NOMO-1 treated with DMSO at 0.1 percent for 48 hours (cell line): ENCODE results near the gene VPS41.
A peak's percentile ranks its signal among the peaks of the same experiment; 100 is the strongest.
"Not testable (repeated sequence)": the region's sequence is repeated elsewhere in the genome, so short reads cannot be mapped to it uniquely, and the experiment has no call there.

Source experiments
- DNase-seq: peaks from one replicate; lab custom pipeline; 2025; ENCODE audit not compliant: unreplicated experiment; lab: John Stamatoyannopoulos, UW

VPS41 gene

DNA sequence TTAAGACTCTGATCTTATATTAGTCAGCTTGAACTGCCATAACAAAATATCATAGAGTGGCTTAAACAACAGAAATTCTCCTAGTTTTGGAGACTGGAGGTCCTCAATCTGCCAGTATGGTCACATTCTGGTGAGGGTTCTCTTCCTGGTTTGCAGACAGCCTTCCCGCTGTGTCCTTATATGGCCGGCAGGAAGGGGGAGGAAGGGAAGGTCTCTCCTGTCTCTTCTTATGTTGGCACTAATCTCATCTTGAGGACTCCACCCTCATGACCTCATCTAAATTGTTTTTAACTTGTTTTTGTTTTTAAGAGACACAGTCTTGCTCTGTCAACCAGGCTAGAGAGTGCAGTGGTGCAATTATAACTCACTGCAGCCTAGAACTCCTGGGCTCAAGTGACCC lies 53.1 kb downstream of the VPS41 start:
- no peak for DNase-seq

DNA sequence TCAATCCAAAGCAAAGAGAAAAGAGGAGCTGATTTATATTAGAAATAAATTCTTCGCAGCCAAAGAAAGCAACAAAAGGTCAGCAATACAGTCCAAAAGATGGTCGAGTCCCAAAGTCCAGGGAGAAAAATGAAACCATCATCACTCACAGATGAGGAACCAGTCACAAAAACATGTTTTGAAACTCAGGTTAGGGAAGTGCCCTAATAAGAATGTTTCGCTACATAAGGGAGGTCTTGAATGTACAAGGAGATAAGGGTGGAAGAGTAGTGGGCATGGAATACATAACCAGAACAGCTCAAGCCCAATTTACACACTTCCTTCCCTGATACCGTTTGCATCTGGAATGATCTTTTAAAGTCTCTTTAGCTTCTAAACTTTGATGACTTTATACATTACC lies 53.6 kb downstream of the VPS41 start:
- peak; percentile 40 for DNase-seq

- DNase-seq = not testable (repeated sequence)
These were observed 54.0 kb downstream of the VPS41 start for GRCh38 chr7:38854947-38855346.

DNA sequence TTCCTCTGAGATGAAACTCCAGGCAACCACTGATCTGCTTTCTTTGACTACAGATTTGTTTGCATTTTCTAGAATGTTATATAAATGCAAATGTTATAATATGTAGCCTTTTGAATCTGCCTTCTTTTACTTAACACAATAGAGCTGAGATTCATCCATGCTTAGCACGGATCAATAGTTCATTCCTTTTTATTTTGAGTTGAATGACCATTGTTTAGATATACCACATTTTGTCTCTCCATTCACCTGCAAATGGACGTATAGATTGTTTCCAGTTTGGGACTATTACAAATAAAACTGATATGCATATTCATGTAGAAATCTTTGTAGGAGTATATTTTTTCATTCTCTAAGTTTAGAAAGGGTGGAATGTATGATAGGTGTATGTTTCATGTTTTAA lies 57.7 kb downstream of the VPS41 start:
- no peak for DNase-seq

GRCh38 chr7:38846280-38846679 lies 62.7 kb downstream of the VPS41 start:
- DNase-seq = no peak

GRCh38 chr7:38844952-38845563 lies 63.9 kb downstream of the VPS41 start:
- DNase-seq = no peak

DNA sequence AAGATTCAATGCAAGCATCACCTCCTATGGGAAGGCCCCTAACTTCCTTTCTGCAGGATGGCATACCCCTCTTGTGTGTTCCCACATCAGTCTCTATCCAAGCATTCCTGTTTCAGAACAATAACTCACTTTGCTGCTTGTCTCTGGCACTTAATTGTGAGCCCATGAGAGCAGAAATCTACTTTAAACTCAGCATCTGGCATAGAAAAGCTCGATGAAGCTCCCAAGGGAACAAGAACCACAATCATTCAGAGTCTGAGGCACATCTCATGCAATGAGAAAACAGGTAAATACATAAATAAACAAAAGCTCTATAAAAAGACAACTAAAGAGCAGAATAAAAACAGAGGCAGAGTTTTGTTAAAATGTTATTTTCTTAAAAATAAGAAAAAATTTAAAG lies 66.2 kb downstream of the VPS41 start:
- DNase-seq = no peak

GRCh38 chr7:38840736-38841460 lies 68.1 kb downstream of the VPS41 start:
- DNase-seq = no peak

DNA sequence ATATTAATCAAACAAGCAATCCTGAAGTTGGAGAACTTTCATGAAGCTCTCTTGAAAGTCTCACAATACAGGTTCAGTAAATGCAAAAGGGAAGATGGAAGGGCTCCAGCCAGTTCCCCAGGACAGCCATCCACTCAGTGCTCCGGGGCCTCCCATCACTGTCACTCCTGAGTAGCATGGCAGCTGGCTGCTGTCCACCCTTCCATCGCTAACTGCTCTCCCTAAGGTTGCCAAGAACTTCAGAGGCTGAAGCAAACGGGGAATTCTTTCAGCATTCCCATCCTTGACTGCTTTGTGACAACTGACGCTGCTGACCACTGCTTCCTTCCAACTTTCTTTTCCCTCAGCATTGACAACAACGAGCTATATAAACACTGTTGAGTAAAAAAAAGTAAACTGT lies 69.1 kb downstream of the VPS41 start:
- no peak for DNase-seq

DNA sequence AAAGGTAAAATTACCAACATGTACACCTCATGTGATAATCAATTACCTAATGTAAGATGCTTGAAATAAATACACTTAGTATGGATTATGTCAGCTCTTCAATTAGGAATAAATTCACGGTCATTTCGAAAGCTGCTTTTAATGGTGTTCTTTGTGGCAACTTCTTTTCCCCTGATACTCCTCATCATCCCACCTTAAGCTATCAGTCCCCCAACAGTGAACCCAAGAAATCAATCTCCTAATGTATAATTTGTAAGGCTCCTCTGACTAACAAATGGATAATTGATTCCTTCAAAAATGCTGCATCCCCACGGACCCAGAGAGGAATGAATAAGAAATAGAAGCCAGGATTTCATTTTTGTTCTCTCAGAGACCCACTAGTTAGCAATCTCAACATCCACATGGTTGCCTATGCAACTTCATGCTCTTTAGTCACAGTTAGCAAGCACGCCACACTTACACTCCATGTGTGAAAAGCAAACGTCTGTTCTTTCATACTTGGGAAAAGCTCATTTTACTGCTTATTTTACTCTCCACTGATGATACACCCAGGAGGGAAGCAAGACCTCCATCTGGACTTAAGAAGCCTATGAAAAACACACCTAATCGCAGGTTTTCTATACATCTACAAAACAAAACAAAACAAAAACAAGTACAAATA lies 70.1 kb downstream of the VPS41 start:
- no peak for DNase-seq

GRCh38 chr7:38834357-38834756 lies 74.6 kb downstream of the VPS41 start:
- DNase-seq = no peak

GRCh38 chr7:38833329-38833728 lies 75.7 kb downstream of the VPS41 start:
- DNase-seq = no peak

DNA sequence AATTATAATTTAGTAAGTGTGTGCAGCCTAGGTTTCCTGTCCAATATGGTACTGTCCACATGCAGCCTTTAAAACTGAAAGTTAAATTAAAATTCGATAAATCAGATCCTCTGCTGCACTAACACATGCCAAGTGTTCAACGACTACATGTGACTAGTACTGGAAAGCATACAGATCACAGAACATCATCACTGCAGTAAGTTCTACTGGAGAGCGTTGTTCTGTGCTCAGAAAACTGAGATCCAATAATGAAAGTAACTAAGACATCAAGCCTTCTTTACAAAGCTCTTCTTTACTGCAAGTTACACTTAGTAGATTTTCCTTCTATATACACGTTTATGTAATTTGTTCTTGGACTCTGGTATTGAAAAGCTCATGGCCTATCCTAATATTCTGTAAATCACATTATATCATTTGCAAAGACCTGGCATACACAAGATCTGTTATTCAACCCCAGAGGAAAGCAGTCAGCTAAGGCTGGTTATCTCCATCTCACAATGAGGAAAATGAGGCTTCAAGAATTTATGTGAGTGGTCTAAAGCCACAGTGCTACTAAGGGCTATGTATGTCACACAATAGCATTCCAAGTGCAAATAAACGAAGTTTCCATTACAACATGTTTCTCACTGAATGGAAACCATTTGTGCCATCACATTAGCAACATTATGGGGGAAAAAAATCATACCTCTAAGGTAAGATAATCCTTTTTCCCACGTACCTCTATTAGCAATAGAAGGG lies 77.6 kb downstream of the VPS41 start:
- no peak for DNase-seq

- no peak for DNase-seq
These were observed 78.2 kb downstream of the VPS41 start for GRCh38 chr7:38830826-38831225.

DNA sequence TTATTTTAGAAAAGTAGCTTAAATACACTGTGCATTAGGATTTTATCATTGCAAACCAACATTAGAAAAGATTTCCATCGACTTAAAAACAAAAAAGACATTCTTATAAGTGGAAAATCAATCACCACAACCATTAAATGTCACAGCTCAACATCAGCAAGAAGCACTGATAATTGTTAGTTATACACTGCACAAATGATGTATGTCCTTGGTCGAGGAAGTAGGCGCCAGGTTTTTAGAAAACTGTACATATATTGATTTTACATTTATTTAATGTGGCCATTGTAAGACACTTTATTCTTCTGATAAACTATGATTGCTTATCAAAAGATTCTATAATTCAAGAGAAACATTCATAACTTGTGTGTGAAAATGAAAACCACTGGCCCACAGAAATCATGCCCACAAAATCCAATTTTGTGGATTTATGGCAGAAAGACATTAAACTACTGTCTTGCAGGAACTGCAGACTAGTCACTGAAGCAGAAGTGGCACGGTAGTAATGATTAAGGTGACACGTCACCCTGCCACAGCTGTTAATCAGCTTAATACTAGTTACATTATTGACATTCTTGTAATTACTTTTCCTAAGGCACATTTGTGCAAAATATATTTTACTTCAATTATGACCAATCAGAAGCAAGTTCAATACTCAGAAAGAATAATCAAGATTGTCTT lies 79.4 kb downstream of the VPS41 start:
- DNase-seq = no peak

DNA sequence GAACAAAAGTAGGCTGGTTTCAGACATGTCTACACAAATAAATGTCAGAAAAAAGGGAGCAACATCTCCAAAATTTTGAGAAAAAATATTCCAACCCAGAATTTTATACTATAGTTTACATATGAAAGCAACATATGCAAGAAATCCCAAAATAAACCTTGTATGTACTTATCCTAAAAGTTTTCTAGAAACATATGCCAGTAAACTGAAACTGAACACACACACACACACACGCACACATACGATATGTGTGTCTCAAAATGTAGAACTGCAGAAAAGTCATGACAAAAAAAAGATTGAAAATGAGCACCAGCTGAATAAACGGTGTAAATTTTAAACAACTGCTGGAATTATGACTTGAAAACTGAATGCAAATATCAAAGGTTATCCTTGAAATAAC lies 81.0 kb downstream of the VPS41 start:
- DNase-seq = no peak

- no peak for DNase-seq
These were observed 83.1 kb downstream of the VPS41 start for GRCh38 chr7:38825721-38826440.

DNA sequence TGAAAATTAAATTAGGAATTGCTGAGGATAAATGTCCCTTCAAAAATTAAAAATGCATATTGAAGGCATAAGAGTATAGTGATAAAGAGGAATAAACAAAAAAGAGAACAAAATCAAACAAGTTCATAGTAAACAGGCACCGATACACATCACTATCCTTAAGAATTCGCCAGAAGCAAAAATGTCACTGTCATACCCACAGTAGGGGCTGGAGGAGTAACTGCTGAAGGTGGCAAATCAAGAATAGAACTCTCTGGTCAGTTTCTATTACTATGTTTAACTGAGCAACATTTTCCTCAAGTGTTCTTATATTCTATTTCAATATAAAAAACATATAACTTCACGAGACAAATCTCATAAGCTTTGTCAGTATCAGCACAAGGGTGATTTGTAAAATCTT lies 84.0 kb downstream of the VPS41 start:
- DNase-seq = no peak

DNA sequence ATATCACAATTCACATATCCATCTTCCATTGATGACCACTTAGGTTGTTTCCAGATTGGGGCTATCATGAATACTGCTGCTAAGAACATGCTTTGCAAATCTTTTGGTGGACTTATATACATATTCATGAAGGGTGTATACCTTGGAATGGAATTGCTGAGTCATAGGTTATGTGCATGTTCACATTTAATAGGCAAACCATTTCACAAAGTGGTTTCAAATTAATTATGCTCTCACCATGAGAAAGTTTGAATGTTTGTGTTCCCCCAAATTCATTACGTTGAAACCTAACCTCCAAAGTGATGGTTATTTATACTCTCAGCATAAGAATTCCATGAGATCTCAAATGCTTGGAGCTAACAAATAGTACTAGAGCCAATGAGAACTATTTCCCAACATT lies 86.4 kb downstream of the VPS41 start:
- no peak for DNase-seq

GRCh38 chr7:38820571-38820970 lies 88.4 kb downstream of the VPS41 start:
- no peak for DNase-seq

GRCh38 chr7:38819463-38819862 lies 89.5 kb downstream of the VPS41 start:
- DNase-seq = peak; percentile 32
